ENCODE measurements around the gene CD3E. TPM values are rescaled to one million over a fixed set of nuclear protein-coding genes. Genes with fewer than 3 reads are reported as not detected.
"Not testable (repeated sequence)": the region's sequence is repeated elsewhere in the genome, so short reads cannot be mapped to it uniquely, and the experiment has no call there.

The CD3E gene
- polyA plus RNA-seq, 1 donor = 9.1 TPM

DNA sequence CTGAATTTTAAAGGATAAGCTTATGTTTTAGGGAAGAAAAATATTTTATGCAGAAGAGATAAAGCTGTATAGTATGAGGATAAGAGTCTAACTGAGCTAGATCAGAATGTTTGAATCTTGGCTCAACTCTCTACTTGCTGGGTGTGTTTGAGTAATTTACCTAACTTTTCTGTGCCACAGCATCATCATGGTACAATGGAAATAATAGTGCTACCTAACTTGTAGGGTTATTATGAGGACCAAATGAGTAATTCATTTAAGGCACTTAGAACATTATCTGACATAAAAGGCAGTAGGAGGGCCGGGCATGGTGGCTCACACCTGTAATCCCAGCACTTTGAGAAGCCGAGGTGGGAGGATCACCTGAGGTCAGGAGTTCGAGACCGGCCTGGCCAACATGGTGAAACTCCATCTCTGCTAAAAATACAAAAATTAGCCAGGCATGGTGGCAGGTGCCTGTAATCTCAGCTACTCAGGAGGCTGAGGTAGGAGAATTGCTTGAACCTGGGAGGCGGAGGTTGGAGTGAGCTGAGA is 4.5 kb downstream of the CD3E start:
- H3K27ac ChIP-seq (ENCODE audit: low read length); H3K27me3 ChIP-seq (ENCODE audit: control insufficient read depth, insufficient read depth, low read length); H3K36me3 ChIP-seq (ENCODE audit: control insufficient read depth, insufficient read depth, low read length); DNase-seq; H3K4me1 ChIP-seq (ENCODE audit: control insufficient read depth, insufficient read depth, low read length); H3K9me3 ChIP-seq (ENCODE audit: control insufficient read depth, low read depth, low read length); H3K4me3 ChIP-seq (ENCODE audit: low read length): not testable (repeated sequence)
- no CpG with 5 or more reads among the region's 5 CpGs for WGBS (ENCODE audit: insufficient coverage, low lambda C conversion rate)

DNA sequence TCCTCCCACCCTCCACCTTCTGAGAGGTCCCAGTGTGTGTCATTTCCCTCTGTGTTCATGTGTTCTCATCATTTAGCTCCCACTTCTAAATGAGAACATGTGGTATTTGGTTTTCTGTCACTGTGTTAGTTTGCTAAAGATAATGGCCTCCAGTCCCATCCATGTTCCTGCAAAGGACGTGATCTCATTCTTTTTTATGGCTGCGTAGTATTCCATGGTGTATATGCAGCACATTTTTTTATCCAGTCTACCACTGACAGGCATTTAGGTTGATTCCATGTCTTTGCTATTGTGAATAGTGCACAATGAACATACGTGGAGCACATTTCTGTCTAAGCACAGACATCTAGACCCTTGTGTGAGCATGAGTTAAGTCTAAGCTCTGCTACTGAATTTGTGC is 5.7 kb downstream of the CD3E start:
- WGBS (ENCODE audit: insufficient coverage, low lambda C conversion rate) = 100% methylated on average over 1 of the region's 3 CpGs
- H3K4me1 ChIP-seq (ENCODE audit: control insufficient read depth, insufficient read depth, low read length) = peaks cover 9% of the 10 kb centered on the region
- no peaks in the 10 kb centered on the region for H3K36me3 ChIP-seq (ENCODE audit: control insufficient read depth, insufficient read depth, low read length)

DNA sequence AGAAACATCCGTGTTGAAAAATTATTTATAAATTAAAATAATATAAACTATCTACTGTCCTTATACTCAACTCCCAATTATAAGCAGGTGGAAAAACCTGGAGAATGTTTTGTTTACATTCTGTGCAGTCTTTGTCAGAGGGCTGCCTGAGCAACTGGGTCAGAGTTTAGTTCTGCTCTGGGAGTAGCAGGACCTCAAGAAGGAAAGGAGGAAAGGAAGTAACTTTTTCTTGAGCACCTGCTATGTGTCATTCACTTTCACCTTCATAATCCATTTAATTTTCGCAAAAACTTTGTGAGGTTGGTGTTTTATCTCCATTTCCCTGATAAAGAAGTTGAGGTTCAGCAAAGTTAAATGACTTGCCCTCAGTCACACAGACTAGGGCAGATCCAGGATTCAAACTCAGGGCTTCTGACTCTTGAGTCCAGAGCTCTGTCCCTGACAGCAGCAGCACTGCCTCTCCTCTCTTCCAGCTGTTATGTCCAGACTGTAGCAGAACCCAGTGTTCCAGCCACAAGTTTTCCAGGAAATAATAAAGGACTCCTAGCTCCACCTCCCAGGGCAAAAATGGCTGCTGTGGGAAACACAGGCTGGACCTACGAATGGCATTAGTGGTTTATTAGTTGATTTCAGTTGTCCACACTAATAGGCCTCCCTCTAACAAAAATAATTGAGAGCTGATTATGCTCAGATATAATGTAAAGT is 6.4 kb downstream of the CD3E start:
- H3K9me3 ChIP-seq (ENCODE audit: control insufficient read depth, low read depth, low read length) = no peaks in the 10 kb centered on the region
- peaks cover 14% of the 10 kb centered on the region for H3K4me1 ChIP-seq (ENCODE audit: control insufficient read depth, insufficient read depth, low read length)
- DNase-seq = no peak
- H3K4me3 ChIP-seq (ENCODE audit: low read length) = no peak overlapping the region
- no peaks in the 10 kb centered on the region for H3K27me3 ChIP-seq (ENCODE audit: control insufficient read depth, insufficient read depth, low read length)
- 67% methylated on average over 1 of the region's 3 CpGs for WGBS (ENCODE audit: insufficient coverage, low lambda C conversion rate)
- no peaks in the 10 kb centered on the region for H3K36me3 ChIP-seq (ENCODE audit: control insufficient read depth, insufficient read depth, low read length)
- no peak overlapping the region for H3K27ac ChIP-seq (ENCODE audit: low read length)

More for the DNA sequence above, 5.7 kb downstream of the CD3E start:
- H3K4me3 ChIP-seq (ENCODE audit: low read length) = no peak overlapping the region
- no peak overlapping the region for H3K27ac ChIP-seq (ENCODE audit: low read length)
- H3K27me3 ChIP-seq (ENCODE audit: control insufficient read depth, insufficient read depth, low read length) = no peaks in the 10 kb centered on the region
- no peaks in the 10 kb centered on the region for H3K9me3 ChIP-seq (ENCODE audit: control insufficient read depth, low read depth, low read length)
- DNase-seq = no peak

DNA sequence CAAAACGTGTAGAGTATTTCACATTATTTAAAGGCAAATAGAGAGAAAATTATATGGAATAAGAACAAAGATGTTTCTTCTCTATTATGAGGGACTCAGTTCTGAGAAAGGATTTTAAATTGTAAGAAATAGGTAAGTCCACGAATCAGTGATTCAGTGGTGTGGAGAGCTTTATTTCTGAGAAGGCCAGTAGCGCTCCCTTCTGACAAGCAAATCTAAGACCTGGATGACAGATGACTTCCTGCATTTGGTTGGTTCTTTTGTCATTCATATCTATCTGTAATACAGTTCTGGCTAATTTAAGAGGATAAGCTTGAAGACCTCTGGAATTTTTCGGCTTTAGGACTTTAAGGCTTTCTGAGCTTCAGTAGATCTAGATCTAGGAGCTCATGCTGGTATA is 7.0 kb downstream of the CD3E start:
- WGBS (ENCODE audit: insufficient coverage, low lambda C conversion rate) = 86% methylated on average over 1 of the region's 4 CpGs
- DNase-seq = no peak
- Histone ChIP-seq H3K9me3 (ENCODE audit: control insufficient read depth, low read depth, low read length) (no peaks in the 10 kb centered on the region), H3K4me3 (ENCODE audit: low read length) (no peak overlapping the region), H3K27me3 (ENCODE audit: control insufficient read depth, insufficient read depth, low read length) (no peaks in the 10 kb centered on the region), H3K36me3 (ENCODE audit: control insufficient read depth, insufficient read depth, low read length) (no peaks in the 10 kb centered on the region), H3K27ac (ENCODE audit: low read length) (no peak overlapping the region), H3K4me1 (ENCODE audit: control insufficient read depth, insufficient read depth, low read length) (peaks cover 14% of the 10 kb centered on the region)

DNA sequence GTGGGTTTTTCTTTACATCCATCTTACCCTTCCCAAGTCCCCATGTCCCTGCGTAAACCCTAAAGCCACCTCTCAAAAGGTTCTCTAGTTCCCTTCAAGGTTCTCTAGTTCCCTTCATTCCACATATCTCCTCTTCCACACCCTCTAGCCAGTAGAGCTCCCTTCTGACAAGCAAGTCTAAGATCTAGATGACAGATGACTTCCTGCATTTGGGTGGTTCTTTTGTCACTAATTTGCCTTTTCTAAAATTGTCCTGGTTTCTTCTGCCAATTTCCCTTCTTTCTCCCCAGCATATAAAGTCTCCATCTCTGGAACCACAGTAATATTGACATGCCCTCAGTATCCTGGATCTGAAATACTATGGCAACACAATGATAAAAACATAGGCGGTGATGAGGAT is 7.8 kb downstream of the CD3E start:
- DNase-seq = no peak
- Histone ChIP-seq H3K36me3 (ENCODE audit: control insufficient read depth, insufficient read depth, low read length) (no peaks in the 10 kb centered on the region), H3K27ac (ENCODE audit: low read length) (no peak overlapping the region), H3K9me3 (ENCODE audit: control insufficient read depth, low read depth, low read length) (no peaks in the 10 kb centered on the region), H3K4me3 (ENCODE audit: low read length) (no peak overlapping the region), H3K4me1 (ENCODE audit: control insufficient read depth, insufficient read depth, low read length) (peaks cover 14% of the 10 kb centered on the region), H3K27me3 (ENCODE audit: control insufficient read depth, insufficient read depth, low read length) (no peaks in the 10 kb centered on the region)
- 80% methylated on average over 1 of the region's 2 CpGs for WGBS (ENCODE audit: insufficient coverage, low lambda C conversion rate)

DNA sequence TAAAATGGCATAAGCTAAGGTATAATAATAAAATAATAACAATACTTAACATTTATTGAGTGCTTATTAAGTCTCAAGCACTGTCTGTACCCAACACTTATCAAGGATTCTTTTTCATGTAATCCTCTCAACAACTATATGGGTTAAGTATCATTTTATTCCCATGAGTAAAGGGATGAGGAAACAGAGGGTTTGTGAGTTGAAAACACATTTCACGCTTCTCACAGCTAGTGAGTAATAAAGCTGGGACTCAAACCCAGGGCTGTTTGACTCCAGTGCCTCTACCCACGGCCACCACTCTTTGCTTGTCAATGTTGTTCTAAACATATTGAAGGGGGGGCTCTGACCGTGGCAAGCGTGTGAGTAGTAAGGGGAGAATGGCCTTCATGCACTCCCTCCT is 8.7 kb downstream of the CD3E start:
- no CpG with 5 or more reads among the region's 4 CpGs for WGBS (ENCODE audit: insufficient coverage, low lambda C conversion rate)
- Histone ChIP-seq H3K4me1 (ENCODE audit: control insufficient read depth, insufficient read depth, low read length) (peaks cover 14% of the 10 kb centered on the region), H3K27me3 (ENCODE audit: control insufficient read depth, insufficient read depth, low read length) (no peaks in the 10 kb centered on the region), H3K27ac (ENCODE audit: low read length) (no peak overlapping the region), H3K4me3 (ENCODE audit: low read length) (no peak overlapping the region), H3K36me3 (ENCODE audit: control insufficient read depth, insufficient read depth, low read length) (no peaks in the 10 kb centered on the region), H3K9me3 (ENCODE audit: control insufficient read depth, low read depth, low read length) (no peaks in the 10 kb centered on the region)
- no peak for DNase-seq

DNA sequence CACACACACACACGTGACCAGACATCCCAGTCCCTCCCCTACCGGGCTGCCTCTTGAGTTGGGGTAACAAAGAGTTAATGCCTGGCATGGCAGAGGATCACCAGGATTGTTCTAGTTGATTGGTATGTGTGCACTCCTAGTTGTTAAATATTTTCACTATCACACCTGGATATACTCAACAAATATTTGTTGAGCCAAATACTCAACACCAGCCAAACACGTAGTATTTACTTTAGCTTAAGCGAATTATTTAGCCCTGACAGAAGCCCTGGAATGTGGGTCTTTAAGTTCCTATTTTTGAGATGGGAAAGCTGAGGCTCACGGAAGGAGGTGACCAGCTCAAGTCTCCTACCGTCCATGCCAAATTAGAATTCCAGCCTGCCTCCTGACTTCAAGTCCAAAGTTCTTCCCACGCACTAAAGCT is 10.5 kb downstream of the CD3E start:
- H3K27me3 ChIP-seq (ENCODE audit: control insufficient read depth, insufficient read depth, low read length) = no peaks in the 10 kb centered on the region
- H3K9me3 ChIP-seq (ENCODE audit: control insufficient read depth, low read depth, low read length) = no peaks in the 10 kb centered on the region
- H3K4me3 ChIP-seq (ENCODE audit: low read length) = no peak overlapping the region
- WGBS (ENCODE audit: insufficient coverage, low lambda C conversion rate) = 20% methylated on average over 1 of the region's 7 CpGs
- DNase-seq = peak in 1 of 2 donors; percentile 55
- no peak overlapping the region for H3K27ac ChIP-seq (ENCODE audit: low read length)
- H3K36me3 ChIP-seq (ENCODE audit: control insufficient read depth, insufficient read depth, low read length) = no peaks in the 10 kb centered on the region
- peaks cover 18% of the 10 kb centered on the region for H3K4me1 ChIP-seq (ENCODE audit: control insufficient read depth, insufficient read depth, low read length)

DNA sequence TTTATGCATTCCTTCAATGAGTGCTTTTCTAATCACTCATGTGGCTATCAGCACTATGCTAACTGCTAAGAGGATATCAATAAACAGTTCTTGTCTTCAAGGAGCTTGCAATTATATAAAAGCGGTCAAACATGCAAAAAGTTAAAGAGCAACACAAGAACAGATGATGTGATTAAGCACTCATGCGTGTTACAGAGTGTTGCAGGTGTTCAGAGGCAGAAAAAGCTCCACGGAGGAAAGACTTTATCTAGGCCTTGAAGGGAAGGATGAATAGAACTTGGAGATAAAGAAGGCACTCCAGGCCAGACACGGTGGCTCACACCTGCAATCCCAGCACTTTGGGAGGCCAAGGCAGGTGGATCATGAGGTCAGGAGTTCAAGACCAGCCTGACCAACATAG is 13.6 kb downstream of the CD3E start:
- WGBS (ENCODE audit: insufficient coverage, low lambda C conversion rate) = no CpG with 5 or more reads among the region's 4 CpGs
- Histone ChIP-seq H3K9me3 (ENCODE audit: control insufficient read depth, low read depth, low read length) (no peaks in the 10 kb centered on the region), H3K27ac (ENCODE audit: low read length) (no peak overlapping the region), H3K4me3 (ENCODE audit: low read length) (no peak overlapping the region), H3K4me1 (ENCODE audit: control insufficient read depth, insufficient read depth, low read length) (peaks cover 29% of the 10 kb centered on the region), H3K36me3 (ENCODE audit: control insufficient read depth, insufficient read depth, low read length) (no peaks in the 10 kb centered on the region), H3K27me3 (ENCODE audit: control insufficient read depth, insufficient read depth, low read length) (no peaks in the 10 kb centered on the region)
- no peak for DNase-seq

DNA sequence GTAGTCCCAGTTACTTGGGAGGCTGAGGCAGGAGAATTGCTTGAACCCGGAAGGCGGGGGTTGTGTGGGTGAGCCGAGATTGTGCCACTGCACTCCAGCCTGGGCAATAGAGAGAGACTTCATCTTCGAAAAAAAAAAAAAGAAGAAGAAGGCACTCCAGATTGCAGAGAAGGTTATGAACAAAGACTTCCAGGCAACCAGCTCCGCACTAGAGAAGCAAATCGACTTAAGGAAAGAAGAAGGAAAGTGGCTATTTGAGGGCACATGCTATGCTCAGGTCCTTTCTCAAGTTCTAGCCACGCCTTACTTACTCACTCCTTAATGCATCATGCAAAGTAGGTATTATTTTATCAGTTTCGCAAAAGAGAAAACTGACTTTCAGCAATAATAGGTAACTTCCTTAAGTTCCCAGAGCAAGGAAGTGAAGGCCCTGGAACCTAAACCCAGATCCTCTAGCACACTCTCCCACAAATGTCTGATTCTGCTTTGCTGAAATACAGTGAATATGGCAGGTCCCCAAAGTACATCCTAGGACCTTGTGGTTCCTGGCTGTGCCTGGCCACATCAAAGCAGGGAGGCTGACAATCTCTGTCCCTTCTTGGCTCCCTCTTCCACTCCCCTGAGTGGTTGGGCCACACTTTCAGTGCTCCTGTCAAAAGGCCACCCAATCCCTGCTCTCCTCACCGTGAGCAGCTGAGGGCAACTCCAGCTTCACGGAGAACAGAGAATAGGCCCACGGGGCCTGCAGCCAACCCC is 14.2 kb downstream of the CD3E start:
- peaks cover 29% of the 10 kb centered on the region for H3K4me1 ChIP-seq (ENCODE audit: control insufficient read depth, insufficient read depth, low read length)
- H3K27me3 ChIP-seq (ENCODE audit: control insufficient read depth, insufficient read depth, low read length) = no peaks in the 10 kb centered on the region
- no peaks in the 10 kb centered on the region for H3K9me3 ChIP-seq (ENCODE audit: control insufficient read depth, low read depth, low read length)
- no peak overlapping the region for H3K4me3 ChIP-seq (ENCODE audit: low read length)
- H3K27ac ChIP-seq (ENCODE audit: low read length) = no peak overlapping the region
- WGBS (ENCODE audit: insufficient coverage, low lambda C conversion rate) = 100% methylated on average over 3 of the region's 11 CpGs
- peak in 1 of 2 donors; percentile 9 for DNase-seq
- H3K36me3 ChIP-seq (ENCODE audit: control insufficient read depth, insufficient read depth, low read length) = no peaks in the 10 kb centered on the region

DNA sequence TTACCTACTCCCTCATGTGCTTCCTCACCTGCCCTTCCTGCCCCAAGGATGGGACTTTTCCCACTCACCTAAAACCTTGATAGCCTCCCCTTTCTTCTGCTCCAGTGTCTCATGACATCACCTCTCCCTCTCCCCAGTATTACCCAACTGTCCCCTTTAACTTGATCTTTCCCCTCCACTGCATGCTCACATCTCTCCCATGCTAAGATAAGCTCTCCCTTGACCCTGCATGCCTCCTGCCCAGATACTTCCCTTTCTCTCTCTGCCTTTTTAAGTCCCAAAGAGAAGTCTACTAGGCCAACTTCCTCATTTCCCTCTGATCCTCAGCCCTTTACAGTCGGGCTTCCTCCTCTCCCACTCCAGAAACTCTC is 14.8 kb downstream of the CD3E start:
- H3K27me3 ChIP-seq (ENCODE audit: control insufficient read depth, insufficient read depth, low read length) = no peaks in the 10 kb centered on the region
- DNase-seq = peak in 1 of 2 donors; percentile 10
- no peak overlapping the region for H3K4me3 ChIP-seq (ENCODE audit: low read length)
- peaks cover 28% of the 10 kb centered on the region for H3K4me1 ChIP-seq (ENCODE audit: control insufficient read depth, insufficient read depth, low read length)
- WGBS (ENCODE audit: insufficient coverage, low lambda C conversion rate) = no CpG with 5 or more reads among the region's 1 CpG
- H3K9me3 ChIP-seq (ENCODE audit: control insufficient read depth, low read depth, low read length) = no peaks in the 10 kb centered on the region
- H3K27ac ChIP-seq (ENCODE audit: low read length) = no peak overlapping the region
- H3K36me3 ChIP-seq (ENCODE audit: control insufficient read depth, insufficient read depth, low read length) = no peaks in the 10 kb centered on the region
